HEK293T (cell line): ENCODE results near the gene ERCC5.

Experiments
- ARNT ChIP-seq: fragments of 450-650 bp; IDR thresholded peaks from 2 replicates; pipeline ENCODE4 v1.6.1; 2017; ENCODE audit warnings: mild to moderate bottlenecking
- CTBP1 ChIP-seq: fragments of 450-650 bp; IDR thresholded peaks from 2 replicates; pipeline ENCODE4 v1.6.1; 2016; ENCODE audit warnings: borderline replicate concordance
- FOXA1 ChIP-seq: fragments of 450-650 bp; IDR thresholded peaks from 2 replicates; pipeline ENCODE4 v1.6.1; 2016; ENCODE audit warnings: mild to moderate bottlenecking
- SP1 ChIP-seq: fragments of 450-650 bp; IDR thresholded peaks from 2 replicates; pipeline ENCODE4 v1.6.1; 2017
- ZNF384 ChIP-seq: fragments of 450-650 bp; IDR thresholded peaks from 2 replicates; pipeline ENCODE4 v1.6.1; 2016

GRCh38 chr13:102879793-102880499, 34.1 kb downstream of the ERCC5 start:
- TF ChIP-seq SP1 (no peak), CTBP1 (no peak), ARNT (no peak), FOXA1 (no peak), ZNF384 (no peak)
